Uterus (tissue), 2 donors: ENCODE results near the gene WSCD2.

Experiments used
- POLR2A ChIP-seq, 2 donors: fragments of 450-650 bp; IDR thresholded peaks; one replicate each; pipeline ENCODE4 v1.6.1; 2016; ENCODE audit warnings: antibody characterized with exemption in 2 of 2, mild to moderate bottlenecking in 1 of 2, moderate library complexity in 1 of 2
- TF ChIP-seq, protein P1 (sequence below), 4 experiments: fragments of 200-600 bp in 2 of 4; fragments of 450-650 bp in 2 of 4; sonication (generic) in 2 of 4; IDR thresholded peaks; one replicate each; pipeline ENCODE4 v1.5.1; 2016 to 2019; ENCODE audit warnings: antibody characterized with exemption in 4 of 4, mild to moderate bottlenecking in 2 of 4, moderate library complexity in 1 of 4

DNA sequence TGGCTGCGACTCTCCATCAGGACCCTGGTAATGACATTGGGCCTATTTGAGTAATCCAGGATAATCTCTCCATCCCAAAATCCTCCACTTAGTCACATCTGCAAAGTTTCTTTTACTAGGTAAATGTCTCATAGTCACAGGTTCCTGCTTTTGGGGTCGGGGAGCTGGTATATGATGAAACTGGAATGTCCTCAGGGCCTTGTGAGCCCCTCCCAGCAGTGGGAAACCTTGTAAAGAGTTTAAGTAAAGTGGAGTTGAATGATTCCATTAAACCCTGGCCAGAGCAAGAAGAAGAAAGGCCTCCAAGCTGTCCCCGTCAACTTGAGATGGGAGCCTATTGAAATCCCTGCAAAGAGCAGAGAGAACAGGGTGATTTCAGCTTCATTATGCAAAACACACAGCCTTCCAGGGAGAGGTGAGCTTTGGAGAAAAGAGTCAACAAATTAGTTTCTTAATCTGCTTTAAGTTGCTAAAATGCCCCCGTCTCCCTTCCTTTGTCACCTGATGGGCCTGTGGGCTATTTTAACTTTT lies 12.6 kb downstream of the WSCD2 start:
- TF ChIP-seq, protein P1, sequence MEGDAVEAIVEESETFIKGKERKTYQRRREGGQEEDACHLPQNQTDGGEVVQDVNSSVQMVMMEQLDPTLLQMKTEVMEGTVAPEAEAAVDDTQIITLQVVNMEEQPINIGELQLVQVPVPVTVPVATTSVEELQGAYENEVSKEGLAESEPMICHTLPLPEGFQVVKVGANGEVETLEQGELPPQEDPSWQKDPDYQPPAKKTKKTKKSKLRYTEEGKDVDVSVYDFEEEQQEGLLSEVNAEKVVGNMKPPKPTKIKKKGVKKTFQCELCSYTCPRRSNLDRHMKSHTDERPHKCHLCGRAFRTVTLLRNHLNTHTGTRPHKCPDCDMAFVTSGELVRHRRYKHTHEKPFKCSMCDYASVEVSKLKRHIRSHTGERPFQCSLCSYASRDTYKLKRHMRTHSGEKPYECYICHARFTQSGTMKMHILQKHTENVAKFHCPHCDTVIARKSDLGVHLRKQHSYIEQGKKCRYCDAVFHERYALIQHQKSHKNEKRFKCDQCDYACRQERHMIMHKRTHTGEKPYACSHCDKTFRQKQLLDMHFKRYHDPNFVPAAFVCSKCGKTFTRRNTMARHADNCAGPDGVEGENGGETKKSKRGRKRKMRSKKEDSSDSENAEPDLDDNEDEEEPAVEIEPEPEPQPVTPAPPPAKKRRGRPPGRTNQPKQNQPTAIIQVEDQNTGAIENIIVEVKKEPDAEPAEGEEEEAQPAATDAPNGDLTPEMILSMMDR (IDR thresholded peaks at IDR 0.05), result no peak
- no peak for TF ChIP-seq POLR2A (IDR thresholded peaks at IDR 0.05)
